Measurements from ENCODE around the gene GSE1. TPM values are rescaled to one million over a fixed set of nuclear protein-coding genes. Genes with fewer than 3 reads are reported as not detected.

Gene GSE1
- 23.6 and 27.6 TPM in 2 replicates for total RNA-seq (2012; rRNA removed)

DNA sequence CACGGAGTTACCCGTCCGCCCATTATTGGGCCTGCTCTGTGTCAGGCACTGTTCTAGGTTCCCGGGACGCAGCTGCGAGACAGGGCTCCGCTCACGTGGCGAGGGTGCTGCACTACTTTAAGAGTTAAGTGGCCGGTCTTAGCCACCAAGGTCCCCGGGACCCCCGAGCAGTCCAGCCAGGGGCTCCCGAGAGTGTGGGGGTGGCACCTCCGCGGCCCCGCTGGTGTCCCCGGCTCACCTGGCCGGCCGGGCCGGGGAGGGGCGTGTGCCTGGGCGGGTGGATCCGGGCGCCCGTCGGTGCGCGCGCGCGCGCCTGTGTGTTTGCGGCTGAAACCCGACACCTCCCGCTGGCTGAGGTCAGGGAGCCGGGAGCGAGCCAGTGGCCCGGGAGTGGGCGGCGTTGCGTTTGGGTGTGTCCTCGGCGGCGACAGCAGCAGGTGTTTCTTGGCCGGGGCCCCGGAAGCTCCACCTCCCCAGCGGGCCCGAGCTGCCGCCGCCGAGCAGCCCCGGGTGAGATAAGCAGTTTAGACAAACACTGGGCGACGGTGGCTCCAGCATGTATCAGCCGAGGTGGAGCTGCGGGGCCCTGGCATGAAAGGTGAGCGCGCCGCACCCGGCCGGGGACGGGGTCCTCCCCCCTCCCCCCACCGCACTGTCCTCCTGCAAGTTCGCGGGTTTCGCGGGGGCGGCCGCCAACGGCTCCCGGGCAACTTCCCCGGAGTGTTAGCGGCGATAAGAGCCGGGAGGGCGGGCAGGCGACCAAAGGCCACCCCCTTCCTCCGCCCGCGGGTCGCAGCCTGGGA is at the start of gene GSE1:
TSS of gene GSE1 (plus strand) at position 522 of the 803 bp plus-strand sequence. CDS start at position 592, 70 bp downstream.
- peak within 1 kb of the TSS; percentile 96 for H3K4me2 ChIP-seq (ENCODE audit: low read length)
- peak within 1 kb of the TSS; percentile 69 for H3K9ac ChIP-seq (ENCODE audit: low read depth, low read length)
- H3K9me3 ChIP-seq (replicated peaks; ENCODE audit: low read length), result no peaks in the 10 kb centered on the region
- H3K4me1 ChIP-seq (ENCODE audit: control insufficient read depth, insufficient read depth, low read length), result peaks cover 27% of the 10 kb centered on the region
- H3K27me3 ChIP-seq (ENCODE audit: control insufficient read depth, insufficient read depth, low read length), result no peaks in the 10 kb centered on the region
- H3K4me3 ChIP-seq (ENCODE audit: low read length), result peak within 1 kb of the TSS; percentile 72
- no peaks in the 10 kb centered on the region for H3K36me3 ChIP-seq (ENCODE audit: insufficient read depth, low read length)

DNA sequence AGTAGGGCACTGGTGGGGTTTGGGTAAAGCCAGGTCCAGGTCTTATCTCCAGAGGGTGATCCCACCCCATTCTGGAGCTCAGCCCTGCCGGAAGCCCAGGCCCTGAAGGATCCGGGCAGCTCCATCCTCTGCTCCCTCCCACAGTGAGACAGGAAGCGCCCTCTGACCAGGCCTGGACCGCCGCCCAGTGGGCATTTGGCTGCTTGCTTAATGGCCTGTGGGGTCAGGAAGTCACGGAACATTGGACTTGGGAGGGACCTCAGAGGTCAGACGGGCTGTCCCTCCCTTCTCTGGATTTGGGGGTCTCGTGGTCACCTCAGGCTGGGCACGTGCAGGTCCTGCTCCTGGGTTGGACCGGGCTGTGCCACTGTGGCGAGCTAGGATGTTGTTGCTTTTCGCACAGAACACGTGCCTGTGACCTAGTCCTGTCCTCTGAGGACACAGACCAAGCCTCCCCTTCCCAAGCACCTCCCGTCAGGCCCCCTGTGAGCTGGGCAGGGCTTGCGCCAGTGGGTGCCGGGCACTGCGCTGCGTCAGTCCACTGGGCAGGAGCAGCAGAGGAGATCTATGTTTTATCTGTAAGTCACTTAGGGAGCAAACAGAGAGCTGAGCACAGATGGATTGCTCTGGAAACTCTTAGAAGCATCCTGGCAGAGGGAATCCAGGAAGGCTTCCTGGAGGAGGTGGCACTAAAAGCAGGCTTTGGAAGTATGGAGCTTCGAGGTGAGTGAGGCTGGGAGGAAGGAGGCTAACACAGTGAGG is 49.4 kb upstream of the GSE1 start:
- Histone ChIP-seq H3K4me1 (ENCODE audit: control insufficient read depth, insufficient read depth, low read length) (peaks cover 20% of the 10 kb centered on the region), H3K9ac (ENCODE audit: low read depth, low read length) (peak overlapping the region; percentile 55)

DNA sequence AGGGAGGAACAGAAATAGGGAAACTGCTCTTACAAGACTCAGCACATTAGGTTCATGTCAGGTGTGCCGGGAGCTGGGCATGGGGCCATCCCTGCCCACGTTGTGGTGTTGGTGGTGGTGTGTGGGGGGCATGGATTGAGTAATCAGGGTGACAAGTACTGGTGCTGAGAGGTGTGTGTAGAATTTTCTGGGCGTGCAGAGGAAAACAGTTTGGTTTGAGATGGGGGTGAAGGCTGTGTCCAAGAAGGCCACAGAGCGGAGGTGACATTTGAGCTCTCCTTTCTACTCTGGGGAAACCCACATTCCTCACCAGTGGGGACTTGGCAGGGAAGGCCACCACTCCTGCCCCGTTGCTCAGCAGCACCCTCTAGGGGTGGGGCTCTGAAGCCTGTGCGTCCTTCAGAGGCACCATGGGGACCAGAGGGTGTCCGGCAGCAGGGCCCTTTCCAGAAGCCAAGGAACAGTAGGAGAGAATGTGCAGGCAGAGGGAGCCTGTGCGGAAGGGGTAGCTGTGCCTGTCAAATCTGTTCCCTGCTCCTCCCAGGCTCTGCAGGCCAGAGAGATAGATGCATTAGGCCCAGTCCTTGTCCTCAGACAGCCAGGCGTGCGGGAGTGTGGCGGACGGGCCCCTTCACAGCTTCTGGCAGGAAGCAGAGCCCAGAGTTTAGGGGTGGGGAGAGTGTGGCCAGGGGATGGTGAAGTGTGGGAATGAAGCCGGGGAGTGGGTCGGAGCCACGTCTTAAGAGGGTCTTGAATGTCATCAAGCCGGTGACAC is 48.7 kb upstream of the GSE1 start:
- H3K9me3 ChIP-seq (replicated peaks; ENCODE audit: low read length), result no peaks in the 10 kb centered on the region
- H3K36me3 ChIP-seq (ENCODE audit: insufficient read depth, low read length), result no peaks in the 10 kb centered on the region
- no peak overlapping the region for H3K9ac ChIP-seq (ENCODE audit: low read depth, low read length)
- H3K4me1 ChIP-seq (ENCODE audit: control insufficient read depth, insufficient read depth, low read length), result peaks cover 20% of the 10 kb centered on the region
- H3K4me2 ChIP-seq (ENCODE audit: low read length), result no peak overlapping the region
- no peaks in the 10 kb centered on the region for H3K27me3 ChIP-seq (ENCODE audit: control insufficient read depth, insufficient read depth, low read length)
- H3K4me3 ChIP-seq (ENCODE audit: low read length), result no peak overlapping the region

More for the DNA sequence above, 49.4 kb upstream of the GSE1 start:
- H3K9me3 ChIP-seq (replicated peaks; ENCODE audit: low read length), result no peaks in the 10 kb centered on the region
- no peaks in the 10 kb centered on the region for H3K36me3 ChIP-seq (ENCODE audit: insufficient read depth, low read length)
- H3K27me3 ChIP-seq (ENCODE audit: control insufficient read depth, insufficient read depth, low read length), result no peaks in the 10 kb centered on the region
- H3K4me3 ChIP-seq (ENCODE audit: low read length), result no peak overlapping the region
- H3K4me2 ChIP-seq (ENCODE audit: low read length), result peak overlapping the region; percentile 66

DNA sequence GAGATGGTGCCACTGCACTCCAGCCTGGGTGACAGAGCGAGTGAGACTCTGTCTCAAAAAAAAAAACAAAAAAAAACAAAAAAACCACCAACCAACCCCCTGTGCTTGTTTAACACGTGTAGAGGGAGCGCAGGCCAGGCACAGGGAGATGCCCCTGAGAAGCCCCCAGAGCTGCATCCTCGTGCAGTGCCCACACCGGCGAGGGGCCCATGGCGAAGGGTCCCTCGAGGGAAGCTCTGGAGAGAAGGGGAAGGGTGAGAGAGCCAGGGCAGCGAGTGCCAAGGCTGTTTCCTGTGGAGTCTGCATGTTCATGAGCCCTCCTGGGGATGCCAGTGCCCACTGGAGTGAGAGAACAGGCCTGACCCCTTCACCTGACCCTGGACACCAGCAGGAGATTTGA is 47.8 kb upstream of the GSE1 start:
- Histone ChIP-seq H3K4me1 (ENCODE audit: control insufficient read depth, insufficient read depth, low read length) (peaks cover 24% of the 10 kb centered on the region), H3K9ac (ENCODE audit: low read depth, low read length) (no peak overlapping the region), H3K36me3 (ENCODE audit: insufficient read depth, low read length) (no peaks in the 10 kb centered on the region), H3K27me3 (ENCODE audit: control insufficient read depth, insufficient read depth, low read length) (no peaks in the 10 kb centered on the region), H3K4me2 (ENCODE audit: low read length) (no peak overlapping the region), H3K9me3 (replicated peaks; ENCODE audit: low read length) (no peaks in the 10 kb centered on the region), H3K4me3 (ENCODE audit: low read length) (no peak overlapping the region)

GRCh38 chr16:85565801-85566526 is 47.2 kb upstream of the GSE1 start:
- H3K36me3 ChIP-seq (ENCODE audit: insufficient read depth, low read length), result no peaks in the 10 kb centered on the region
- H3K9me3 ChIP-seq (replicated peaks; ENCODE audit: low read length), result no peaks in the 10 kb centered on the region
- no peak overlapping the region for H3K4me2 ChIP-seq (ENCODE audit: low read length)
- no peak overlapping the region for H3K9ac ChIP-seq (ENCODE audit: low read depth, low read length)
- H3K4me1 ChIP-seq (ENCODE audit: control insufficient read depth, insufficient read depth, low read length), result peaks cover 30% of the 10 kb centered on the region
- H3K4me3 ChIP-seq (ENCODE audit: low read length), result no peak overlapping the region
- no peaks in the 10 kb centered on the region for H3K27me3 ChIP-seq (ENCODE audit: control insufficient read depth, insufficient read depth, low read length)

GRCh38 chr16:85566561-85567100 is 46.5 kb upstream of the GSE1 start:
- H3K36me3 ChIP-seq (ENCODE audit: insufficient read depth, low read length), result no peaks in the 10 kb centered on the region
- no peak overlapping the region for H3K4me3 ChIP-seq (ENCODE audit: low read length)
- peaks cover 30% of the 10 kb centered on the region for H3K4me1 ChIP-seq (ENCODE audit: control insufficient read depth, insufficient read depth, low read length)
- H3K4me2 ChIP-seq (ENCODE audit: low read length), result no peak overlapping the region
- no peaks in the 10 kb centered on the region for H3K9me3 ChIP-seq (replicated peaks; ENCODE audit: low read length)
- H3K9ac ChIP-seq (ENCODE audit: low read depth, low read length), result no peak overlapping the region
- H3K27me3 ChIP-seq (ENCODE audit: control insufficient read depth, insufficient read depth, low read length), result no peaks in the 10 kb centered on the region

GRCh38 chr16:85567101-85567866 is 45.8 kb upstream of the GSE1 start:
- Histone ChIP-seq H3K4me2 (ENCODE audit: low read length) (no peak overlapping the region), H3K27me3 (ENCODE audit: control insufficient read depth, insufficient read depth, low read length) (no peaks in the 10 kb centered on the region), H3K9ac (ENCODE audit: low read depth, low read length) (no peak overlapping the region), H3K4me1 (ENCODE audit: control insufficient read depth, insufficient read depth, low read length) (peaks cover 30% of the 10 kb centered on the region), H3K9me3 (replicated peaks; ENCODE audit: low read length) (no peaks in the 10 kb centered on the region), H3K4me3 (ENCODE audit: low read length) (no peak overlapping the region), H3K36me3 (ENCODE audit: insufficient read depth, low read length) (no peaks in the 10 kb centered on the region)

DNA sequence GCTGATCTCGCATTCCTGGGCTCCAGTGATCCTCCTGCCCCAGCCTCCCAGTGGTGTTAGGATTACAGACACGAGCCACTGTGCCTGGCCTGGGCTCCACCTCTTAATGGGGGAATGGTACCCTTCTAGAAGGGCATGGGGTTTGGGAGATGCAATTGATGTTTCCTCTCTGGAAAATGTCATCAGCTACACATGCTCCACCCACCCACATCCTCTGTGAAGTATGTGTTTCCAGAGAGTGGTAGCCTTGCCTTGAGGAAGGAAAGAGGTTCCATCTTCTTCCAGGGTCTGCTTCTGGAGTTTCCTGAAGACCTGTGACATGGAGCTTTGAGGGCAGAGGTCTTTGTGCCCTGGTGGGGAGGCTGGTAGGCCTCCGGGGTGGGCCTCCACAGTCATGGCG is 45.2 kb upstream of the GSE1 start:
- no peaks in the 10 kb centered on the region for H3K9me3 ChIP-seq (replicated peaks; ENCODE audit: low read length)
- H3K9ac ChIP-seq (ENCODE audit: low read depth, low read length), result no peak overlapping the region
- H3K36me3 ChIP-seq (ENCODE audit: insufficient read depth, low read length), result no peaks in the 10 kb centered on the region
- H3K4me3 ChIP-seq (ENCODE audit: low read length), result no peak overlapping the region
- peaks cover 27% of the 10 kb centered on the region for H3K4me1 ChIP-seq (ENCODE audit: control insufficient read depth, insufficient read depth, low read length)
- no peaks in the 10 kb centered on the region for H3K27me3 ChIP-seq (ENCODE audit: control insufficient read depth, insufficient read depth, low read length)
- H3K4me2 ChIP-seq (ENCODE audit: low read length), result no peak overlapping the region

- no peak overlapping the region for H3K4me2 ChIP-seq (ENCODE audit: low read length)
- no peak overlapping the region for H3K9ac ChIP-seq (ENCODE audit: low read depth, low read length)
- H3K9me3 ChIP-seq (replicated peaks; ENCODE audit: low read length), result no peaks in the 10 kb centered on the region
- no peaks in the 10 kb centered on the region for H3K36me3 ChIP-seq (ENCODE audit: insufficient read depth, low read length)
- no peaks in the 10 kb centered on the region for H3K27me3 ChIP-seq (ENCODE audit: control insufficient read depth, insufficient read depth, low read length)
- H3K4me3 ChIP-seq (ENCODE audit: low read length), result no peak overlapping the region
- peaks cover 27% of the 10 kb centered on the region for H3K4me1 ChIP-seq (ENCODE audit: control insufficient read depth, insufficient read depth, low read length)
Observed at GRCh38 chr16:85568519-85568918, 44.6 kb upstream of the GSE1 start.

DNA sequence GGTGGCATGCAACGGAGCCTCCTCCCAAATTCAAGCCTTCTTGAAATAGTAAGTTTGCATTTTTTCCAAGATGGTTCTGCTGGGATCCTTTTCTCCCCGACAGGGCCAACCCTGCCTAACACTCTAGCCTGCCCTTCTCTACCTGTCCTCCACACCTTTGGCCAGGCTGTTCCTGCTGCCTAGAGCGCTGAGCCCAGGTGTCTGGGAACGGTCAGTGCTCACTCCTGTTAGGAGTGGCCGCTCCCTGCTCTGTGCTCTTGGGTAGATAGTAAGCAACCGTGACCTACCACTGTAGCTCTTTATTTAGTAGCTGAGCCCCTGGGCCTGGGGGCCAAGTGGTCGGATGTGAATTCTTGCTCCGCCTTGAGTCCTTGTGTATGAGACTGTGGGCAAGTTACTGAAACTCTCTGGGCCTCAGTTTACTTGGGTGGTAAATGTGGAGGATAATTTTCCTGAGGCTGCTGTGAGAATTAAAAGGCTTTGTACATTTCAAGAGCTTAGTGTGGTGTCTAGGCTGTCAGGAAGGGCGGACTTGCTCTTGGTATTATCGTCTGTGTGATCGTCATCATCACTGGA is 44.0 kb upstream of the GSE1 start:
- Histone ChIP-seq H3K36me3 (ENCODE audit: insufficient read depth, low read length) (no peaks in the 10 kb centered on the region), H3K9ac (ENCODE audit: low read depth, low read length) (no peak overlapping the region), H3K27me3 (ENCODE audit: control insufficient read depth, insufficient read depth, low read length) (no peaks in the 10 kb centered on the region), H3K4me2 (ENCODE audit: low read length) (no peak overlapping the region), H3K4me3 (ENCODE audit: low read length) (no peak overlapping the region), H3K4me1 (ENCODE audit: control insufficient read depth, insufficient read depth, low read length) (peaks cover 28% of the 10 kb centered on the region), H3K9me3 (replicated peaks; ENCODE audit: low read length) (no peaks in the 10 kb centered on the region)

Data from skeletal muscle satellite cell (primary cell).